ENCODE results near the gene CYSLTR2.

CYSLTR2 gene, protein sequence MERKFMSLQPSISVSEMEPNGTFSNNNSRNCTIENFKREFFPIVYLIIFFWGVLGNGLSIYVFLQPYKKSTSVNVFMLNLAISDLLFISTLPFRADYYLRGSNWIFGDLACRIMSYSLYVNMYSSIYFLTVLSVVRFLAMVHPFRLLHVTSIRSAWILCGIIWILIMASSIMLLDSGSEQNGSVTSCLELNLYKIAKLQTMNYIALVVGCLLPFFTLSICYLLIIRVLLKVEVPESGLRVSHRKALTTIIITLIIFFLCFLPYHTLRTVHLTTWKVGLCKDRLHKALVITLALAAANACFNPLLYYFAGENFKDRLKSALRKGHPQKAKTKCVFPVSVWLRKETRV

DNA sequence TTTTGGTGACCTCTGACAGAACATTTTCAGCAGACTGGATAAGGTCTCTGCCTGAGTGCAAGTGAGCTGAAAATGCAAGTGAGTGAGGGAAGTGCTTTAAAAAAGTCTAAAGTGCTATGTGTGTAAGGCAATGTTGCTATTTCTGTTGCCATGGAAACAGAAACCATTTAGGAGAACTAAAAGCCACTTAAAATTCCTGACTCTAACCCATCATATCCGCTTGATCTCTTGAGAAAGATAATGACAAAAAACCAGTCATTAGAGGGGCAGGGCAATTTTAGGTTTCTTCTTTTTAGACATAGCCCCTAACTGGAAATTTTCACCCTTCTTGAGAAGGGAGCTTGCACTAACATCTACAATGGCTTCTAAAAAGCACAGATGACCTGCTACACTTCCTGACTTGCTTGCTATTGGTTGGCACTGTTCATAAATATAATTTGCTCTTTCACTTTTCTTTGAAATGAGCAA lies at the start of gene CYSLTR2:
Gene CYSLTR2 (plus strand): TSS at position 458 of the 468 bp plus-strand sequence. CDS start 52,889 bp downstream, outside the sequence.
- no peak for DNase-seq (ENCODE audit: low read depth, low spot score)

GRCh38 chr13:48615049-48615448 lies 38.7 kb upstream of the CYSLTR2 start:
- no peak for DNase-seq (ENCODE audit: low read depth, low spot score)

GRCh38 chr13:48618937-48619336 lies 34.8 kb upstream of the CYSLTR2 start:
- DNase-seq (ENCODE audit: low read depth, low spot score): no peak

DNA sequence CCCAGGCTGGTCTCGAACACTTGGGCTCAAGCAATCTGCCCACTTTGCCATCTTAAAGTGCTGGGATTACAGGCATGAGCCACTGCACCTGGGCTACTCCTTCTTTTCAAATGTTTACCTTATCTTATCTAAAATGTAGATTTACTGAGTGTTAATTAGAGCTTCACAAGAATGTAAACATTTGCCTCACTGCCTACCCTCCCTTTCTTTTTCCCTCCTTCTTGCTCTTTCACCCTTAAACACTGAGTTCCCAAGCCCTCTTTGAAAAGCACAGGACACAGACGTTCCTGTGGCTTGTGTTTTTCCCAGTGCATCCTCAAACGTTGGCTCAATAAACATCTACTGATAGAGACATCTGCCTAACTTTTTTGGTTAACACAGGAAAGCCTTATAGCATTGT lies 32.7 kb upstream of the CYSLTR2 start:
- no peak for DNase-seq (ENCODE audit: low read depth, low spot score)

DNA sequence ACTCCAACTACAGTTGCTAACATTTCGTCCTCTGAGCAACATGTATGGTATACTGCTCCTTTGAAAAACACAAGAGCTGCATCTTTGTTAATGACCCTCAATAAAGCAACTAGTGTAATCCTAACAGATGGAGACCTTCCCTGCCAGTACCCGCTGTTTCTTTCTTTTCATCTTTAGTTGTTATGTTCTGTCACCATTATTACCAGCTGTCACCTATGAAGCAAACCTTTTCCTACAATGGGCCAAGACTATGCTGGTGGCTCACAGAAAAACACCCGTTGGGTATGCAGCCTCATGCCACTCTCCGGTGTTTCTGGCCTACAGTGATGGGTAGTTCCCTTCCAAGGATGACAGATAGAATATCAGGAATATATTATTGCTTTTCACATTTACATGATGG lies 29.7 kb upstream of the CYSLTR2 start:
- no peak for DNase-seq (ENCODE audit: low read depth, low spot score)

DNA sequence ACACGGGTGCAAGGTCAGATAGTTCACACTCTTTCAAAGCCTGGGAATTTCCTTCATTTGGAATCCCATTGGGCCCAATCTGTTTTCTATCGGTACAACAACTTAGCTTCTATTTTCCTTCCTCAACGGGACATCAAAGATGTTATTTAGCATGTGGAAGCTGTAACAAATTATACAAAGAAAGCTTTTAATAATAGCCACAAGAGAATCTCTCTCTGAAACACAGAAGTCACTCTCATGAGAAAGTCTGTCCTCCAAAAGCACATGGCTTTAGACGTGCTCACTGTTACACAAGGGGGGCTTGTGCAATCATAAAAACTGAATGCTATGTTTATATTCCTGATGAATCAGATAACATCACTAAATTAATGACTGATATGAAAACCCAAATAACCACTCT lies 28.9 kb upstream of the CYSLTR2 start:
- DNase-seq (ENCODE audit: low read depth, low spot score): no peak

GRCh38 chr13:48625413-48626076 lies 28.2 kb upstream of the CYSLTR2 start:
- no peak for DNase-seq (ENCODE audit: low read depth, low spot score)

GRCh38 chr13:48626077-48626449 lies 27.7 kb upstream of the CYSLTR2 start:
- no peak for DNase-seq (ENCODE audit: low read depth, low spot score)

DNA sequence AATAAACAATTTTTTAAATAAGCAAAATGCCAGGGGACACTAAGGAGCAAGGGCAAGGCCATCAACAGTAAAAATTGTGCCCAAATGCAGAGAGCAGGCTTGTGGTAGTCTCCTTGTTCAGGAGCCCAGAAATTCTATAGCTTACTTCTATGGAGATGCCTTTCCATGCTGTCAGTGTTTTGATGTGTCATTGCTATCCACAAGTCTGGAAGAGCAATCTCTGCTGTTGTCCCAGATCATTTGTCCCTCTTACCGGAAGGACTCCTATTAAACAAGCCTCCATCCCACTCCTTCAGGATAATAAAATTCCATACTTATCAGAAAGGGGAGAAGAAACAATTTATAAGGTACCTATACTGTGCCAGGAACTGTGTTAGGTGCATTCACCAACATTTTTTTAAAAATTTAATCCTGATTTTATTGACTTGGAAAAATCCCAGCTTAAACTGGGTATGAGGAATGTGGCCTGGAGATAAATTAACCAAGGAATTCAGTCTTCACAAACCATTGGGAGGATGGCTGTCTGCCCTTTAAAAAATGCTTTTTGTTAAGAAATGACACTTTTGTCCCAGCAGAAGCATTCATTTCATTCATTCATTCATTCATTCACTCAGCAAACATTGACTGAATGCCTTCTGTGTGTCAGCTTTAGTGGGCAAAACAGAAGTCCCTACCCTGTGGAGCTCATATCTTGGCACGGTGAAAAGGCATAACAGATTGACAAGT lies 26.8 kb upstream of the CYSLTR2 start:
- no peak for DNase-seq (ENCODE audit: low read depth, low spot score)

DNA sequence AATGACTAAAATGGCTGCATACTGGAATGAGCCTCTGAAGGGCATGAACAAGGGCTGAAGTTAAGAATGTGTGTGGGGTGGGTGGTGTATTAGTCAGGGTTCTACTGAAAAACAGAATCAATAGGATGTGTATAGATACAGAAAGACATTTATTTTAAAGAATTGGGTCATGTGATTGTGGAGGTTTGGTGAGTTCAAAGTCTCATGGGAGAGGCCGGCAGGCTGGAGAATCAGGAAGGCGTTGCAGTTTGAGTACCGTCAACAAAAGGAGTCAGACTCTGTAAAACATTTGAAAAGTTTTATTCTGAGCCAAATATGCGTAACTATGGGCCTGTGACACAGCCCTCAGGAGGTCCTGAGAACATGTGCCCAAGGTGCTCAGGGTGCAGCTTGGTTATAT lies 24.5 kb upstream of the CYSLTR2 start:
- no peak for DNase-seq (ENCODE audit: low read depth, low spot score)

DNA sequence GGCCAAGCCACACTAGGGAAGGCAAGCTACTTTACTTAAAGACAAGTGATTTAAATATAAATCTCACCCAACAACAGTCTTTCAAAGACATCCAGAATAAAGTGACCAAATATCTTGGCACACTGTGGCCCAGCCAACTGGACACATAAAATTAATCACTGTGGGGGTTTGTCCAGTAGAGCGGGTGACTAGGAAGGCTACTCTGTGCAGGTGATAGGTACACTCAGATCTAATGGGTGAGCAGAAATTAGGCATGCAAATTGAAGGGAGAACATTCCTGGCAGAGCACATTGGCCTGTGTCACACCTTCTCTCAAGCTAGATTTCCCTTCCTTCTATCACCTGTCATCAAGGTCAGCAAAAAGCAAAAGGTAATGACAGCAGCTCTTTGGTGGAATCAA lies 23.4 kb upstream of the CYSLTR2 start:
- no peak for DNase-seq (ENCODE audit: low read depth, low spot score)

DNA sequence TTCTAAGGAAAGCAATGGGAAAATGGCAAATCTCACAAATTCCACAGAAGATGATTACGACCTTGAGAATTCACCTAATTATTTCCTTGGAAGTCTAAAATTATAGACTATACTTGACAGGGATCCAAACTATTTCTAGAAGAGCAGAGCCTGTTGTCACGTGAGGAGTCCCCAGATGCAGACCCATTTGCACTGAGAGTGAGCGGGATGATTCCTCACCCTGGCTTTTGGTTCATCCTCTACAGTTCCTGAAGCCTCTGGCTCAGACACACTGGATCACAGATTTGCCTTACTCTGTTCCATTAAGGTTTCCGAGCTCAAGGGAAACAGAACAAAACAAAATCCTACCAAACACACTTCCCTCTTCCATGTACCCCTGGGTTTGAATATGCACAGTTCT lies 23.0 kb upstream of the CYSLTR2 start:
- DNase-seq (ENCODE audit: low read depth, low spot score): no peak

DNA sequence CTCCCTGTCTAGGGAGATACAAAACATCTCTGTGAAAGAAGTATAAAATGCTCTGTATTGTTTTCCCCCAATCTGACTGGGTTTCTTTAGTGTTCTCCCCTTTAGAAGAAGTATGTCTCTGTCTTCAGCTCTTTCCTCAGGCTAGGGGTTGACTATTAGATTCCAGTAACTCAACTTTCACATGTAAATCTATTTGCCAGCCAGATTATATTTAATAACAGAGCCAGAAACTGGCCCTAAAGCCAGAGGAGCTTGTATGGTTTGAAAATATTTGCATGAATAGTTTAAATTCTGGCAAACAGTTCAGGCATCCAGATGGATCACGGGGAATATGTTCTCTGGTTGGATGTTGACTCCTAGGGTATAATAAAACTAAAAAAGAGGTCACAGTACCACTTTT lies 22.3 kb upstream of the CYSLTR2 start:
- DNase-seq (ENCODE audit: low read depth, low spot score): no peak

- DNase-seq (ENCODE audit: low read depth, low spot score): no peak
Observed at GRCh38 chr13:48633700-48634099, 20.0 kb upstream of the CYSLTR2 start.

- DNase-seq (ENCODE audit: low read depth, low spot score): no peak
Observed at GRCh38 chr13:48634636-48635035, 19.1 kb upstream of the CYSLTR2 start.

DNA sequence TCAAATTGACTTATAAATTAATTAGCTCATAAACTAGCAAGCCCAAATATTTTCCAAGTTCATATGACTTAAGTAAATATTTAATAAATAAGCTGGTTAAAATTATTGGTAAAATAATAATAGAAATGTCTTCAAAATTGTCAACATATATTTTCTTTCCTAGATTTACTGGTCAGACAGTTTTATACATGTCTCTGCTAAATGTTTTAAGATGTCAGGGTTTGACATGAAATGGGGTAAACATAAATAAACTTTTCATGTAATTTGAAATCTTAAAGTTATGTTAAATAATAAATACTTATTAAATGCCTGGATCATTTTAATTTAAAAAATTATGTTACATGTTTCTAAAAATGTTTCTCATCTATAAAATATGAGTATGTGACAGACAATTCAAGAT lies 18.3 kb upstream of the CYSLTR2 start:
- no peak for DNase-seq (ENCODE audit: low read depth, low spot score)

- no peak for DNase-seq (ENCODE audit: low read depth, low spot score)
Observed at GRCh38 chr13:48636550-48636949, 17.2 kb upstream of the CYSLTR2 start.

DNA sequence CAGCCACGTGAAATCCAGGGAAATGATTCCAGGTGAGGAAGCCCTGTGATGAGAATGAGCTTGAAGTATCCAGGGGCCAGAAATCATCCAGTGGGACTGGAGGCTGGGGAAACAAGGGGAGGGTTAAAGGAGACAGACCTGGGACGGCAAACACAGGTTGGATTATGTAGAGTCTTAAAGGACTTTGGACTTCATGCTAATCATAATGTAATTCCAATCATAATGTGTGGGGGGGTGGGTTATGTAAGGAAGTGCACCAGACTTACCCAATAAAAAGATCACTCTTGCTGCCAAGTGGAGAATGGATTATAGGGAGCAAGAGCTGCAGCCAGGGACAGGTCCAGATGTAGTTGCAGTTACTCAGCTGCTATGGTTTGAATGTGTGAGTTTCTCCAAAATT lies 16.1 kb upstream of the CYSLTR2 start:
- DNase-seq (ENCODE audit: low read depth, low spot score): no peak

GRCh38 chr13:48640767-48641166 lies 13.0 kb upstream of the CYSLTR2 start:
- no peak for DNase-seq (ENCODE audit: low read depth, low spot score)

DNA sequence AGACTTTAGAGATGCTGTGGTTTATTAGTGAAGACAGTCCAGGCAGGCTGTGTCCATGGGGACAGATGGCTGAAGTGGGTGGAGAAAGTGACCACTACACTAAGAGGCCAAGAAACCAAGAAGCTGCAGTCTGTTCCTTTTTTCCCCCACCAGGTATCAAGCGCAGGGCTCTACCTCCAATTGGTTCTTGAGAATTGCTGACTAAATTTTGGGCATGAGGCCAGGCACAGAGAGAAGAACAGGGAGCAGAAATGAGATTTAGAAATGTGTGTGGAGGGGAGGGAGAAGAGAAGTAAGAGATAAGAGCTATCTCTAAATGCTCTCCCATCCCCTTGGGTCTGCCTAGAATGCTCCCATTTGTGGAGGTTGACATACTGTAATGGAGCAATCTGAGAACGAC lies 12.3 kb upstream of the CYSLTR2 start:
- DNase-seq (ENCODE audit: low read depth, low spot score): no peak

DNA sequence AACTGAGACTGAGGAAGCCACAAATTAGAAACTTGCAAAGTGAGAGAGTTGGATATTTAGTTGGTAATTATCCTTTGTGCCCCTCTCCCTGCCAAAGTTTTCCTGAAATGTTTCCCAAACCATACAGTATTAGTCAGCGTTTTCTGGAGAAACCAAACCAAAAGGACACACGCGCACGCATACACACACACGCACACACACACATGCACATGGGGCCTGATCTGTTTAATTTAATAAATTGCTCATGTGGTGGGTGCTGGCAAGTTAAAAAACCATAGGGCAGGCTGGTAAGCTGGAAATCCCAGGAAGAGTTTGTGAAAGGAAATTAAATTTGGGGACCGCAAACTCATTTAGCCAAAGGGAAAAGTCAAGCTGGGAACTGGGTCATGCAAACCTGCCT lies 11.7 kb upstream of the CYSLTR2 start:
- DNase-seq (ENCODE audit: low read depth, low spot score): no peak

DNA sequence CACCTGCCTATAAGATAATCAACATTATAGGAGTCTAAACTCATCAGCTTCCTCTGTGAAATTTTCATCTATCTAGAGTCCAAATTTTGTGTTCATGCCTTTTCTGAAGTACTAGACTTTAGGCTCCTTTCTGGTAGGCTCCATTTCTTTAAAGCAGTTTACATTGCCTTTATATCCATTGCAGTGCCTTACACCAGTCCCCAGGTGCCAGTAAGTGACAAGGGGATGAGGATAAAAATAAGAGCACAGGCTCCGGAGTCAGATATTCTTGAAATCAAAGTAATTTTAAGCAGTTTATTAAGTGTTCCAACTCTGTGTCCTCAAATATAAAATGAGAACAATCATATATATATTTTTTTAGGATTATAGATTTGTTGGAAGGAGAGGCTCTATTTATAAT lies 10.6 kb upstream of the CYSLTR2 start:
- no peak for DNase-seq (ENCODE audit: low read depth, low spot score)

DNA sequence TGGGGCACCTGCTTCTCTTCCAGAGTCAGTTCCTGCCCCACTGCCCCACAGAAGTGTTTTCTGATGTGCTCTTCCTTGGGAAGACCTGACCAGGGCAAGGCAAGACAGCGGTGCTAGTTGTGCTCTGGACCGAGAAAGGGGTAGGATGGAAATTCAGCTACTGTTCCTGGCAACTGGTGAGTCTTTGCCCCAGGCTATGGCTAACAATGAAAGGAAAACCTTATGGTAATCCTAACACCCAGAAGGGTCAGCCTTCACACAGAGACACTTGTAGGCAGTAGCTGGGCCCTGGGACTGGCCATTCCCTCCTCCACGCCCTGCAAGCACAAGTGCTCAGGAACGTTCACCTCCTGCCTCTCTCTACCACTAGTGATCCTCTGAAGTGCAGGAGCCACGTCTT lies 9.6 kb upstream of the CYSLTR2 start:
- no peak for DNase-seq (ENCODE audit: low read depth, low spot score)

All from smooth muscle cell of the brain vasculature (primary cell).